Parietal lobe (tissue), 1 donor: Measurements from ENCODE around the gene DCLK1. TPM values are rescaled to one million over a fixed set of nuclear protein-coding genes. Genes with fewer than 3 reads are reported as not detected.

Source experiments
- total RNA-seq: library from RNA; depleted of rRNA; stranded (reverse); fragments of >200 nt; gene quantifications from one replicate; pipeline ENCODE4 v1.2.3, GENCODE V29; 2014

Gene DCLK1
- 464 TPM for total RNA-seq

GRCh38 chr13:36131222-36131930 is at the start of gene DCLK1:
Gene DCLK1 (minus strand): TSS chr13:36131382.

Other genes starting within 250 kb of the DCLK1 start
- gene SOHLH2, start 83.2 kb upstream of the DCLK1 start, total RNA-seq: 3.4 TPM
- 4.7 TPM for gene CCDC169, start 166.4 kb upstream of the DCLK1 start, total RNA-seq
- gene SPART, start 215.0 kb upstream of the DCLK1 start, total RNA-seq: 23.8 TPM